HG03432 (cell line): ENCODE results near the gene BRD1.

ENCODE experiments used
- ATAC-seq: cut with Tn5 transposase; IDR thresholded peaks from one replicate; pipeline ENCODE4 v1.9.1; 2021; ENCODE audit warnings: mild to moderate bottlenecking, moderate library complexity; ENCODE audit not compliant: unreplicated experiment

Gene BRD1

GRCh38 chr22:49803737-49804375 is 23.8 kb downstream of the BRD1 start:
- ATAC-seq: no peak

- ATAC-seq: no peak
Measured at GRCh38 chr22:49803134-49803533, 24.5 kb downstream of the BRD1 start.

DNA sequence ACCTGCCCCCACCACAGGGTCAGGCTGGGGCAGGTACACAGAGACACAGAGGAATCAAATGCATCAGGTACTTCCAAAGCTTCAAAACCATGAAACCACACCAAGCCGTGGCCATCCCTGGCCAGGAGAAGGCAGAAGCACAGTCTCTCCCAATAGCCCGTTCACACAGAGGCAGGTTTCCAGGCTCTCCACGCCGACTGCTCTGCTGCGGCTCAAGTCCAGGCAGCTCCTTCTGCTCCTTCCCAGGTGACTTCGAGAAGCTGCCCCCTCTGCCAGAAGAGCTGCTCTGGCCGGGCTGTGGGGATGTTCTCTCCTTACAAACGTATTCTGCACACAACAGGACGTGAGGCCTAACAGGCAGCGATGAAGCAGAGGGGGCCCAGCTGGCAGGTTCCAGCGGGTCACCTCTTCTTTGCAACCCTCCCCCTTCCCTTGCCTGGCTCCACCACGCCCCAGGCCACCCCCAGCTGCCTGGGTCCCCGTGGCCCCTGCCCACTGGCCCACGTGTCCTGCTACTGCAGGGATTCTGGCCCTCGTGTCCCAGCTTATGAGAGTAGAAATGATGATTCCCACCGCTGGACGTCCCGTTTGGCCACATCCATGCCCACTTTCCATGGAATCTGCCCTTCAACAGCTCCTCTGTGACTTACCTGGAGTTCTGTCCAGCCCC is 26.1 kb downstream of the BRD1 start:
- ATAC-seq: no peak

GRCh38 chr22:49800408-49801238 is 27.1 kb downstream of the BRD1 start:
- no peak for ATAC-seq

DNA sequence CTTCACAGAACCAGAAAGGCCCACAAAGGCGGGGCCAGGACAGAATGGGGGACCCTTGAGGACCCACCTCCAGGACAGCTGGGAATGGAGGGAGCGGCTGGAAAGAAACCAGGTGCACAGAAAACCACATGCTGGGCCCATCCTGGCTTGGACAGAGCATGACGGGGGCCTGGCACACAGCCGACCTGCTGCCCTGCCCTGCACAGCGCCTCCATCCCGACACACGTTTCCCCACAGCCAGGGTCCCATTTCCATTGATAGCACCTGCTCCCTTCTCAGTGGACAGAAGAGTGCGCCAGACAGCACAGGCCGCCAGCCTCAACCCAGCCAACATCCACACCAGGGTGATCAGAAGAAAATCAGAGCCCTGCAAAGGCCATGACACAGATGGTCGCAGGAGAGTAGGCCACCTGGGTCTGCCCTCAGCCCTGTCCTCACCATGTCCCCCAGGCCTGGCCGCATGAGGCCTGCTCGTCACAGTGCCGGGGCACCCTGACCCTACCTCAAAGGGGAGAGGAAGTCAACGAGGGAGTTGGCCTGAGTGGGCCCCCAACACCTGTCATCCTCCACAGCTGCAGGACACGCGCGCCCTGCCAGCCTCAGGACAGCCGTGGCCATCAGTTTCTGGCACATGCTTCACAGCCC is 28.1 kb downstream of the BRD1 start:
- no peak for ATAC-seq

GRCh38 chr22:49798486-49799151 is 29.1 kb downstream of the BRD1 start:
- no peak for ATAC-seq

- ATAC-seq: no peak
Measured at GRCh38 chr22:49797706-49798105, 30.0 kb downstream of the BRD1 start.

GRCh38 chr22:49796596-49797270 is 30.9 kb downstream of the BRD1 start:
- no peak for ATAC-seq

GRCh38 chr22:49795521-49795920 is 32.2 kb downstream of the BRD1 start:
- no peak for ATAC-seq

DNA sequence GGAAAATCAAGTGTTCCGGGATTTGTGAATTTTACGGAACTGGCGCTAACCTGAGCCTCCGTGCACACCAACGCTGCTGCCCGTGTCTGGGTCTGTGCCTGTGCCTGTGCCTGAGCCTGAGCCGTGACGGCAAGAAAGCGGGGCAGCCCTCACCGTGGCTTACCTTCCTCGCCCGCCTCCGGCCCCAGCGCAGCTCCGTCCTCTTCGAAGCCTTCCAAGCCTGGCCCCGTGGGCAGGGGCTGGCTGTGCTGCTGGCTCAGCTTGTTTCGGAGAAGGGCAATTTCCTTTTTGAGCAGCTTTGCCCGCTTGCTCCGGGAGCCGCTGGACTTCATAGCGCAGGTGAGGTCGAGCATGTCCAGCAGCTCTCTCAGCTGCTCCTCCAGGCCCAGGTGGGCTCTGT is 33.8 kb downstream of the BRD1 start:
- no peak for ATAC-seq

DNA sequence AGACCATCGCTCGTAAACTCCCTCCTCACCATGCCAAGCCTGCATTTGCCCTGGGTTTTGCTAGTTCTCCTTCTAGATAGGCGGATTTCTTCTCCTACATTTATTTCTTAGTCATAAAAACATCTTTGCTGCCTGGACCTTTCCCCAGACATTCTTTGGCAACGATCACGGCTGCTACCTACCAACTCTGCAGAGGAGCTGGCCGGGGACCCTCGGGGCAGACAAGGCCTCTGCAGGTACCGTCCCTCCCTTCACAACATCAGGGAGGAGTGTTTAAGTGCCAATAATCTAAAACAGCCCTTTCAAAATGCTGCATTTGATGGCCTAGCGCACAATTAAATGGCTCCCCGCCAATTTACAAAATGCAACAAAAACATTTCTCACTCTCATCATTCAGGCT is 34.4 kb downstream of the BRD1 start:
- ATAC-seq: no peak

GRCh38 chr22:49792107-49792506 is 35.6 kb downstream of the BRD1 start:
- no peak for ATAC-seq

DNA sequence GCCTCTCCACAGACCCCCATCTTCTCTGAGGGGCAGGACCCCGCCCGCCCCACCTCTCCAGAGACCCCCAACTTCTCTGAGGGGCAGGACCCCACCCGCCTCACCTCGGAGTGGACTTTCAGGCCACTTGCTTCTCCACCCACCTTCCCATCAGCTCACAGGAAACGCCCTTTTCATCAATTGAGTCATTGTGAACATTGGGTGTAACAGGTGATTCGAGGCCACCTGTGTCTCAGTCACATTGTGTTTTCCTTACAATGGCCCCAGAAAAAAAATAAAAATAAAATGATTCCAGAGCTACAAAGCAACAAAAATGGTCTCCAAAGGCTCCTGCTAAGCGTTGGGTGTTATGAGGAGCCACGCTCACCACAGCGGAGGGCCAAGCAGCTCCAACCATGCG is 36.0 kb downstream of the BRD1 start:
- ATAC-seq: no peak

DNA sequence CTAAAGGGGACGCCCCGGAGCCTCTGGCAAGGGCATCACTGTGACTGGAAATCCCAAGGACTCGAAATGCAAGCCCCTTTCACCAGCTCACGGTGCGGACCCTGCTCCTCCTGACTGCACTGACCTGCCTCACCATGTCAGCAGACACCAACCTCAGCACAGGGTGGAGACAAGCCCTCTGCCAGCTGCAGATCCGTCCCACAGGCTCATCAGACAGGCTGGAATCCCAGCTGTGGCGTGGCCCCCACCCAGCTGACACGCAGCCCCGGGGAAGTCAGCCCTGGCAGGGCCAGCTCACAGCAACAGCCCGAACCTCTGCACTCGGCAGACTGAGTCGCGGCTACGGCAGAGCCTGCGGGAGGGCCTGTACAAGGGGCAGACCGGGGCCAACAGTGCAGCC is 36.8 kb downstream of the BRD1 start:
- ATAC-seq: no peak

DNA sequence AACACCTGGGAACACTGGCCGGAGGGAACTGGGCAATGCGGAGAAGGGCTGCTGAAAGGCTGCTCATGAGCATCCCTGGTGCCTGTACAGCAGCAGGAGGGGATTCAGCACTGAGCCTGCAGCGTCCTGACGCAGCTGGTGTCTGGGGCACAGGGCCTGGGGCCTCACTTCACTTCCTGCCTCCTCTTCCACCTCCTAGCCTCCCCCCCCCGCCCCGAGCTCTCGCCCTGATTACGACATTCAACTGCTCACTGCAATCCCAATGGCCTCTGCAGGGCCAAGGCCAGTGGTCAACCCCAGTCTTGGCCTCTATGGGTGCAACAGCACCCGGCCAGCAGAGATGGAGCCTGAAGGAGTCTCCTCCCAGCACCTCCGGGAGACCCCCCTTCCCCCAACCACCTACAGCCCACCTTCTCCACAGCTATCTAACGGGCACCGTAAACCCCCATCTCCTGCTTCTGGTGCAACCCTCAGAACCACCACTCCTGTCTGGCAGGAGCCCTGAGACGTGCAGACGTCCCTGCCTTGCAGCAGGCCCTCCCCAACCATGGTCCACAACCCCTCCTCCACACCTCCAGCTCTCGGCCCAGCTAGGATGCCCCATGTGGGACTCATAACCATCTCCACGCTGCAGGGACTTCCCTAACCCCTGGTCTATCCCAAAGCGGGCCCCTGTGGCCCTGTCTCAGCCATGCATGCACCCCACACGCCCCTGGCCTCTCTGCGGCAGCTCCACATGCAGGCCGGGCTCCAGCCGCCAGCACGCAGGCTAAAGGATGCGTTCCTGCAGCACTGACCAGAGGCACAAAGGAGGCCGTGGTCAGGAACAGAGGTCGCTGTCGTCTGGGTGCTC is 38.2 kb downstream of the BRD1 start:
- no peak for ATAC-seq

DNA sequence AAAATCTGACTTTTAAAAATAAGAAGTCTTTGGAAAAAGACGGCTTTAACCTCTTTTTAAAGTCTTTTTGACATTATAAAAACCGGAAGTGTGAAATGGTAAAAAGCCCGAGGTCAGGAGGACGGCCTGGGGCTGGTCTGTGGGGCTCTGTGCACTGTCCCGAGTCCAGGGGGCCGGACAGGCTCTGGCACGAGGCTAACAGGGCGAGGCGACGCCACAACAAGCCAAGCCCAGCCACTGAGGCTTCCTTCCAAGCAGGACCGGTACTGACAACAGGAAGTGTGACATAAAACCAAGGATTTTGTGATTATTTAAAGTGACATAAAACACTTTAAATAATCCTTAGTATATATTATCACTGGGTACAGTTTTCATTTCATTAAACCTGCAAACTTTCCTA is 39.2 kb downstream of the BRD1 start:
- ATAC-seq: no peak

GRCh38 chr22:49787861-49788260 is 39.8 kb downstream of the BRD1 start:
- no peak for ATAC-seq

GRCh38 chr22:49786976-49787706 is 40.5 kb downstream of the BRD1 start:
- ATAC-seq: no peak
